HCT116 (cell line): ENCODE results near the gene CASP5. TPM values are rescaled to one million over a fixed set of nuclear protein-coding genes. Genes with fewer than 3 reads are reported as not detected.

Experiments
- ATAC-seq: fragments of 200-7000 bp; cut with Tn5 transposase; 2 replicates; pipeline ENCODE4 v1.9.1; 2020; ENCODE audit warnings: mild to moderate bottlenecking, moderate library complexity
- BruUV-seq: library from RNA; stranded (reverse); fragments of 400-500 nt; replicated peaks from 2 replicates; lab custom pipeline; 2021; lab: Mats Ljungman, UMichigan
- CTCF ChIA-PET: fragments of 300-600 bp; sonication (Branson Sonifier 250); formaldehyde crosslinking; loops from one replicate; lab custom pipeline; 2021; ENCODE audit warnings: antibody characterized with exemption; lab: Charles Lee
- POLR2A ChIA-PET: fragments of 300-600, 350-600 bp; sonication (Branson Sonifier 250); formaldehyde crosslinking; loops from one replicate; lab custom pipeline; 2021; ENCODE audit warnings: antibody characterized with exemption; lab: Charles Lee
- RAD21 ChIA-PET, 2 experiments: fragments of 300-600 bp; sonication (Branson Sonifier 250); formaldehyde crosslinking; loops; one replicate each; lab custom pipeline; 2023; ENCODE audit warnings: low total read pairs in 2 of 2; ENCODE audit not compliant: uncharacterized antibody in 2 of 2, unreplicated experiment in 2 of 2, low non-redundant PET in 1 of 2; lab: Charles Lee
- DNase-seq: peaks from one replicate; pipeline ENCODE4 v3.0.0-alpha.2; 2010; ENCODE audit warnings: low read depth, low spot score
- H2AFZ ChIP-seq: fragments of 200-600 bp; shearing (Covaris generic), sonication (generic); 2 replicates; pipeline ENCODE4 v1.6.1; 2017; ENCODE audit warnings: low read depth, mixed run types, mixed read lengths, antibody characterized with exemption, low read length; ENCODE audit not compliant: poor library complexity, severe bottlenecking
- H3K27ac ChIP-seq: 2 replicates; pipeline ENCODE4 v1.5.1; 2012; ENCODE audit warnings: low read depth, low read length
- H3K27me3 ChIP-seq: fragments of 200-600 bp; sonication (generic); 2 replicates; pipeline ENCODE4 v1.6.1; 2016; ENCODE audit warnings: mixed run types, low read length, mixed read lengths; ENCODE audit not compliant: insufficient read depth
- H3K36me3 ChIP-seq, 2 experiments: fragments of 200-500 bp in 1 of 2; fragments of 200-600 bp in 1 of 2; sonication (Bioruptor generic) in 1 of 2; sonication (generic) in 1 of 2; 2 replicates each; pipeline versions ENCODE4 v1.5.1 to v1.6.1; 2014 to 2016; ENCODE audit warnings: low read length in 2 of 2, inconsistent platforms in 1 of 2, mixed read lengths in 1 of 2, mixed run types in 1 of 2; ENCODE audit not compliant: insufficient read depth in 2 of 2, control insufficient read depth in 1 of 2
- H3K4me1 ChIP-seq, 2 experiments: fragments of 200-600 bp in 1 of 2; sonication (generic) in 1 of 2; 2 replicates each; pipeline versions ENCODE4 v1.5.1 to v1.6.1; 2012 to 2017; ENCODE audit warnings: low read length in 2 of 2, inconsistent platforms in 1 of 2, mild to moderate bottlenecking in 1 of 2, mixed read lengths in 1 of 2, mixed run types in 1 of 2, moderate library complexity in 1 of 2; ENCODE audit not compliant: insufficient read depth in 2 of 2, control insufficient read depth in 1 of 2
- H3K4me2 ChIP-seq: fragments of 200-600 bp; sonication (generic); 2 replicates; pipeline ENCODE4 v1.6.1; 2017; ENCODE audit warnings: mixed run types, low read length, mixed read lengths
- H3K4me3 ChIP-seq, 2 experiments: fragments of 200-600 bp in 1 of 2; sonication (generic) in 1 of 2; replicated peaks in 1 of 2; 2 replicates each; pipeline ENCODE4 v1.5.1; 2011 to 2016; ENCODE audit warnings: low read length in 2 of 2, control low read depth in 1 of 2, low read depth in 1 of 2, mild to moderate bottlenecking in 1 of 2, mixed read lengths in 1 of 2, mixed run types in 1 of 2
- H3K79me2 ChIP-seq: fragments of 200-600 bp; sonication (generic); 2 replicates; pipeline ENCODE4 v1.6.1; 2017; ENCODE audit warnings: mild to moderate bottlenecking, mixed run types, low read length, moderate library complexity, mixed read lengths; ENCODE audit not compliant: insufficient read depth
- H3K9ac ChIP-seq: fragments of 200-600 bp; sonication (generic); 2 replicates; pipeline ENCODE4 v1.6.1; 2016; ENCODE audit warnings: low read length, mixed read lengths
- H3K9me2 ChIP-seq: fragments of 200-600 bp; sonication (generic), shearing (Covaris generic); 2 replicates; pipeline ENCODE4 v1.6.1; 2017; ENCODE audit warnings: mixed run types, mild to moderate bottlenecking, moderate library complexity; ENCODE audit not compliant: insufficient read depth
- H3K9me3 ChIP-seq, 2 experiments: fragments of 200-500 bp in 1 of 2; fragments of 200-600 bp in 1 of 2; sonication (Bioruptor generic) in 1 of 2; sonication (generic) in 1 of 2; 2 replicates each; pipeline ENCODE4 v1.6.1; 2014 to 2017; ENCODE audit warnings: low read length in 2 of 2, mixed read lengths in 2 of 2, inconsistent platforms in 1 of 2, low read depth in 1 of 2, mild to moderate bottlenecking in 1 of 2, mixed run types in 1 of 2, moderate library complexity in 1 of 2; ENCODE audit not compliant: control insufficient read depth in 1 of 2, insufficient read depth in 1 of 2
- H4K20me1 ChIP-seq: fragments of 200-600 bp; sonication (generic), shearing (Covaris generic); 2 replicates; pipeline ENCODE4 v1.6.1; 2017; ENCODE audit warnings: mixed run types, mild to moderate bottlenecking, moderate library complexity; ENCODE audit not compliant: insufficient read depth
- CBX3 ChIP-seq: IDR thresholded peaks from 2 replicates; pipeline ENCODE4 v1.6.1; 2012; ENCODE audit warnings: low read depth
- CEBPB ChIP-seq: IDR thresholded peaks from 2 replicates; pipeline ENCODE4 v1.6.1; 2012; ENCODE audit warnings: low read depth
- EGR1 ChIP-seq: IDR thresholded peaks from 2 replicates; pipeline ENCODE4 v1.6.1; 2012; ENCODE audit warnings: low read depth
- ELF1 ChIP-seq: IDR thresholded peaks from 2 replicates; pipeline ENCODE4 v1.6.1; 2012; ENCODE audit warnings: low read depth, borderline replicate concordance
- EZH2phosphoT487 ChIP-seq: fragments of 200-600 bp; IDR thresholded peaks from 2 replicates; pipeline ENCODE4 v1.6.1; 2018; ENCODE audit warnings: antibody characterized with exemption, borderline replicate concordance
- FOSL1 ChIP-seq: IDR thresholded peaks from 2 replicates; pipeline ENCODE4 v1.6.1; 2012; ENCODE audit warnings: low read depth
- JUND ChIP-seq: IDR thresholded peaks from 2 replicates; pipeline ENCODE4 v1.6.1; 2012
- POLR2AphosphoS5 ChIP-seq: IDR thresholded peaks from 2 replicates; pipeline ENCODE4 v1.6.1; 2011; ENCODE audit warnings: mild to moderate bottlenecking, low read depth, low read length, moderate library complexity
- RAD21 ChIP-seq: IDR thresholded peaks from 2 replicates; pipeline ENCODE4 v1.6.1; 2012; ENCODE audit warnings: low read depth, mild to moderate bottlenecking
- SIN3A ChIP-seq: IDR thresholded peaks from 2 replicates; pipeline ENCODE4 v1.6.1; 2012; ENCODE audit warnings: low read depth
- SP1 ChIP-seq: IDR thresholded peaks from 2 replicates; pipeline ENCODE4 v1.6.1; 2012; ENCODE audit warnings: low read depth
- YY1 ChIP-seq: IDR thresholded peaks from 2 replicates; pipeline ENCODE4 v1.6.1; 2011; ENCODE audit warnings: low read length, low read depth, moderate library complexity, mild to moderate bottlenecking; ENCODE audit not compliant: insufficient replicate concordance; ENCODE audit errors: extremely low read depth
- ZBTB33 ChIP-seq: IDR thresholded peaks from 2 replicates; pipeline ENCODE4 v1.6.1; 2011; ENCODE audit warnings: mild to moderate bottlenecking, low read length, moderate library complexity; ENCODE audit not compliant: insufficient replicate concordance; ENCODE audit errors: extremely low read depth
- ZFX ChIP-seq: fragments of 450-650 bp; IDR thresholded peaks from 2 replicates; pipeline ENCODE4 v1.6.1; 2017
- ZNF274 ChIP-seq: fragments of 200-500 bp; sonication (Bioruptor generic); IDR thresholded peaks from 2 replicates; pipeline ENCODE4 v1.6.1; 2014; ENCODE audit warnings: mild to moderate bottlenecking, low read depth, low read length, inconsistent platforms
- intact Hi-C: fragments of 100-400 bp; cut with micrococcal nuclease; formaldehyde crosslinking; loops from 2 replicates; pipeline ENCODE4 v1.10.0; 2022
- total RNA-seq: library from RNA; stranded (reverse); gene quantifications from one replicate; pipeline ENCODE4 v1.2.1, GENCODE V29; 2021; ENCODE audit not compliant: unreplicated experiment
- TF ChIP-seq, protein P1 (sequence below), 3 experiments: fragments of 200-600 bp in 1 of 3; sonication (generic) in 1 of 3; IDR thresholded peaks in 2 of 3; conservative IDR thresholded peaks in 1 of 3; 2 replicates each; pipeline ENCODE4 v1.5.1; 2012 to 2017; ENCODE audit warnings: low read depth in 2 of 3, low read length in 2 of 3, antibody characterized with exemption in 1 of 3, borderline replicate concordance in 1 of 3, control low read depth in 1 of 3, mild to moderate bottlenecking in 1 of 3, mixed read lengths in 1 of 3, mixed run types in 1 of 3, moderate library complexity in 1 of 3; ENCODE audit not compliant: insufficient read depth in 1 of 3

Gene CASP5
- total RNA-seq, 1 experiment from 2014 or later, result not detected

DNA sequence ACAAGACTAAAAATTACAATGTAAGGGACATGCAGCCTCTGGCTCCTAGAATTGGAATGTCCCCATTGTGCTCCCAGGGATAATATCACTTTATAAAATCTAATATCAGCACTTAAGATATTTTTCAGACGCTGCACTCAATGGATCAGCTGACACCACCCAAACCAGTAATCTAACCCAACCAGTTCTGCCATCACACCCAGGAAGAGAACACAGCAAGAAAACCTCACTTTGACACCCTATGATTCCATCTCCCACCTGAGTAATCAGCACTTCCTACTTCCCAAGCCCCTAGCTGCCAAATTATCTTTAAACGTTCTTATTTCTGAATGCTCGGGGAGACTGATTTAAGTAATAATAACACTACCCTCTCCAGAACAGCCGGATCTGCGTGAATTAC is 57.2 kb downstream of the CASP5 start:
- no TSS peak for BruUV-seq
- H3K9ac ChIP-seq, result no peak overlapping the region
- H3K36me3 ChIP-seq, result no peaks in the 10 kb centered on the region
- no peaks in the 10 kb centered on the region for H3K79me2 ChIP-seq
- H3K4me2 ChIP-seq, result no peak overlapping the region
- no peak for ATAC-seq
- POLR2A ChIA-PET, result no interaction called here
- no peaks in the 10 kb centered on the region for H3K9me2 ChIP-seq
- no peaks in the 10 kb centered on the region for H3K27me3 ChIP-seq
- TF ChIP-seq EGR1, result no peak
- TF ChIP-seq, all 23 proteins: peak for 0
- H4K20me1 ChIP-seq, result no peaks in the 10 kb centered on the region
- H2AFZ ChIP-seq, result no peak overlapping the region
- H3K27ac ChIP-seq, result no peak overlapping the region
- no peaks in the 10 kb centered on the region for H3K9me3 ChIP-seq
- intact Hi-C loops, result no loop called here
- DNase-seq, result no peak
- CTCF ChIA-PET, result no interaction called here
- no peak overlapping the region for H3K4me3 ChIP-seq
- peaks cover 8 to 26% of the 10 kb centered on the region in 2 experiments for H3K4me1 ChIP-seq
- RAD21 ChIA-PET, result no interaction called here

DNA sequence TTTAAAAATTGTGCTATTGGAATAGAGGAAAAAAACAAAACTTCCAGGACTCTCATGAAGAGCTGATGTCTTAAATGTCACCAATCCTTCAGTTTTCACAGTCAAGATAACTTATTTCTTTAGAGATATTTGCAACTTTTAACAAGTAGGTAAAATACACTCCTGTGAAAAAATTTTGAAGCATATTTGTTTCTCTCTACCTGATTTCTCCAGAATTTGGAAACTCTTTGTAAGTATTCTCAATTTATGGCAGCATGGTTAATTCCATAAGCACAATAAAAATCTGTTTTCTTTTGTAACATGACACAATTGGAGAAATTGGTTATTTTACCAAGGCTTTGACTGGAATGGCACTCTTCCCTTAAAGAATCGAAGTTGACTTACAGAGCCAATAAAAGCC is 58.7 kb downstream of the CASP5 start:
- BruUV-seq, result no TSS peak
- POLR2A ChIA-PET, result no interaction called here
- TF ChIP-seq ZFX (no peak), EZH2phosphoT487 (no peak), SP1 (no peak), CBX3 (no peak), YY1 (no peak), POLR2AphosphoS5 (no peak), JUND (no peak), ZNF274 (no peak), ZBTB33 (no peak), SIN3A (no peak), RAD21 (no peak), FOSL1 (no peak), ELF1 (no peak), CEBPB (no peak)
- TF ChIP-seq, protein P1, sequence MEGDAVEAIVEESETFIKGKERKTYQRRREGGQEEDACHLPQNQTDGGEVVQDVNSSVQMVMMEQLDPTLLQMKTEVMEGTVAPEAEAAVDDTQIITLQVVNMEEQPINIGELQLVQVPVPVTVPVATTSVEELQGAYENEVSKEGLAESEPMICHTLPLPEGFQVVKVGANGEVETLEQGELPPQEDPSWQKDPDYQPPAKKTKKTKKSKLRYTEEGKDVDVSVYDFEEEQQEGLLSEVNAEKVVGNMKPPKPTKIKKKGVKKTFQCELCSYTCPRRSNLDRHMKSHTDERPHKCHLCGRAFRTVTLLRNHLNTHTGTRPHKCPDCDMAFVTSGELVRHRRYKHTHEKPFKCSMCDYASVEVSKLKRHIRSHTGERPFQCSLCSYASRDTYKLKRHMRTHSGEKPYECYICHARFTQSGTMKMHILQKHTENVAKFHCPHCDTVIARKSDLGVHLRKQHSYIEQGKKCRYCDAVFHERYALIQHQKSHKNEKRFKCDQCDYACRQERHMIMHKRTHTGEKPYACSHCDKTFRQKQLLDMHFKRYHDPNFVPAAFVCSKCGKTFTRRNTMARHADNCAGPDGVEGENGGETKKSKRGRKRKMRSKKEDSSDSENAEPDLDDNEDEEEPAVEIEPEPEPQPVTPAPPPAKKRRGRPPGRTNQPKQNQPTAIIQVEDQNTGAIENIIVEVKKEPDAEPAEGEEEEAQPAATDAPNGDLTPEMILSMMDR (IDR thresholded peaks at IDR 0.05 in 2 of 3, conservative IDR thresholded peaks at IDR 0.05 in 1 of 3; ENCODE audit: borderline replicate concordance in 1 of 3, insufficient read depth in 1 of 3, low read depth in 2 of 3, low read length in 2 of 3), result no peak

More for the DNA sequence above, 58.7 kb downstream of the CASP5 start:
- Histone ChIP-seq H3K27ac (no peak overlapping the region), H3K4me1 (peaks cover 8 to 26% of the 10 kb centered on the region in 2 experiments), H3K9me2 (no peaks in the 10 kb centered on the region), H3K36me3 (no peaks in the 10 kb centered on the region), H2AFZ (no peak overlapping the region), H4K20me1 (no peaks in the 10 kb centered on the region), H3K79me2 (no peaks in the 10 kb centered on the region), H3K27me3 (no peaks in the 10 kb centered on the region), H3K9ac (no peak overlapping the region), H3K4me3 (no peak overlapping the region), H3K9me3 (no peaks in the 10 kb centered on the region), H3K4me2 (no peak overlapping the region)
- RAD21 ChIA-PET, result no interaction called here
- ATAC-seq, result no peak
- intact Hi-C loops, result no loop called here
- CTCF ChIA-PET, result no interaction called here
- no peak for DNase-seq
